SJCRH30 (cell line): ENCODE measurements around the gene CLEC9A. TPM values are rescaled to one million over a fixed set of nuclear protein-coding genes. Genes with fewer than 3 reads are reported as not detected.
A peak's percentile ranks its signal among the peaks of the same experiment; 100 is the strongest.

Source experiments
- DNase-seq, 2 experiments: peaks; one replicate each; pipeline ENCODE4 v3.0.0-alpha.2; 2015 to 2020
- H3K27ac ChIP-seq: fragments of 250-450 bp; sonication (Bioruptor Pico); 2 replicates; pipeline ENCODE4 v1.5.1; 2020; ENCODE audit warnings: mild to moderate bottlenecking, moderate library complexity
- H3K27me3 ChIP-seq: fragments of 250-450 bp; sonication (Bioruptor Pico); 2 replicates; pipeline ENCODE4 v1.5.1; 2020; ENCODE audit warnings: mild to moderate bottlenecking, moderate library complexity
- H3K36me3 ChIP-seq: fragments of 250-450 bp; sonication (Bioruptor Pico); 2 replicates; pipeline ENCODE4 v1.5.1; 2020; ENCODE audit warnings: mild to moderate bottlenecking, moderate library complexity
- H3K4me1 ChIP-seq: fragments of 250-450 bp; sonication (Bioruptor Pico); 2 replicates; pipeline ENCODE4 v1.5.1; 2020; ENCODE audit warnings: mild to moderate bottlenecking, moderate library complexity
- H3K4me3 ChIP-seq: fragments of 250-450 bp; sonication (Bioruptor Pico); 2 replicates; pipeline ENCODE4 v1.5.1; 2020; ENCODE audit warnings: mild to moderate bottlenecking, moderate library complexity
- H3K9me3 ChIP-seq: fragments of 250-450 bp; sonication (Bioruptor Pico); replicated peaks from 2 replicates; pipeline ENCODE4 v1.5.1; 2020; ENCODE audit warnings: mild to moderate bottlenecking, moderate library complexity
- total RNA-seq: library from RNA; depleted of rRNA; stranded (reverse); fragments of >200 nt; shearing (Covaris generic); gene quantifications from 2 replicates; pipeline ENCODE4 v1.2.3, GENCODE V29; 2014

The CLEC9A gene
- total RNA-seq, 1 experiment from 2014 or later, result not detected

DNA sequence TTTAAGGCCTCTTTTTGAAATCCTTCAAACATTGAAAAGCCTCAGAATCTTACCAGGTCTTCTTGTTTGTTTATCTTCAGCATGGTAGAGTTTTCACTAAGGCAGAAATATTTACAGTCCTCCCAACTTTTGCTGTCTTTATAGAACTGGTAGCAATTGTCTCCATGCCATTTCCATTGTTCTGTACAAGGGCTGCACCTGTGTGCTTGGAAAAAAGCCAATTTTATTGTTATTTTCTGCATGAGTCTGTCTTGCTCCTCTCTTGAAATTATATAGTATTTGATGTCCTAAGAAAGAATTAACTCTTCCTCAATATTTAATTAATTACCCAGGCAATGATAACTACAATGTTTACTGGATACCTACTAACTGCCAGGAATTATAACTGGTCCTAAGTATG, 45.0 kb downstream of the CLEC9A start:
- Histone ChIP-seq H3K4me3 (no peak overlapping the region), H3K9me3 (no peaks in the 10 kb centered on the region), H3K27me3 (peaks cover 2% of the 10 kb centered on the region; the same call in 1 of the 2 replicates), H3K27ac (no peak overlapping the region), H3K36me3 (no peaks in the 10 kb centered on the region), H3K4me1 (no peaks in the 10 kb centered on the region)
- no peak for DNase-seq

DNA sequence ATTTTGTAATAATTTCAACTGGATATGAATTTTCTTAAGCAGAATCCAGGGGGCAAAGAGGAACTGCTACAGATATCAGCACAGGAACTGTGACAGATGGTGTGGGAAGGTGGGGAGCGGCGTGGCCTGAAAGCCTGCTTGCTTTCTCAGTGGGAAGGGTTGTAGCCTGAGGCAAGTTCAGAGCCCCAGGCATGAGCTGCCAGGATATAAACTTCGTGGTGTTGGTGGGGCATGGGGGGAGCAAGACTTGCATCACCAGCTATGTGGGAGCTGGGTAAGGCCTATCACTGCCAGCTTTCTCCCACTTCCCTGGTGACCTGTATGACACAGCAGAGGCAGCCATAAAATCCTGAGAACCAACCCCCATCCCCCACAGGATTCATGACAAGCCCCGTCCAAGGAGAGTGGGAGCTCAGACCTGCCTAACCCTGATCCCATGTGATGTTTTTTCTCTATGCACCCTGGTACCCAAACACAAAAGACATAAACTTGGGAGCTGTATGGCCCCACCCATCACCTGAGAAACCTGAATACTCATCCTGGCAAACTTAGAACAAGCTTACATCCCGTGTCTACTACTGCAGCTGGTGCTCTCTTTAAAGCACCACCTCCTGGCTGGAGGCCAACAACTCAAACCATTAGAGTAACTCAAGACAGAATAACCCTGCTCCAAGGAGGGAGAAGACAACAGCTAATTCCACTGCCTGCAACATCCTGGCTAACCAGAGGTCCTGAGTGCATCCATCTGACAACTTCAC, 51.8 kb downstream of the CLEC9A start:
- Histone ChIP-seq H3K27ac (no peak overlapping the region), H3K9me3 (no peaks in the 10 kb centered on the region), H3K4me1 (no peaks in the 10 kb centered on the region), H3K4me3 (no peak overlapping the region), H3K27me3 (no peaks in the 10 kb centered on the region), H3K36me3 (no peaks in the 10 kb centered on the region)
- no peak for DNase-seq

DNA sequence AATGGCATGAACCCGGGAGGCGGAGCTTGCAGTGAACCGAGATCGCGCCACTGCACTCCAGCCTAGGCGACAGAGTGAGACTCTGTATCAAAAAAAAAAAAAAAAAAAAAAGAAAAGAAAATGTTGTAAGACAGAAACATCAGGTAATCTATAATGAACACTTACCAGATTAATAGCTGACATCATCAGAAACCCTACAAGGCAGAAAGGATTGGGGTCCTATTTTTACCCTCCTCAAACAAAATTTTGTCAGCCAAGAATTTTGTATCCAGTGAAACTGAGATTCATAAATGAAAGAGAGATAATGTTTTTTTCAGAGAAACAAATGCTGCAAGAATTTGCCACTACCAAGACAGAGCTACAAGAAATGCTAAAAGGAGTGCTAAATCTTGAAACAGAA, 54.3 kb downstream of the CLEC9A start:
- H3K4me3 ChIP-seq, result no peak overlapping the region
- no peak overlapping the region for H3K27ac ChIP-seq
- H3K9me3 ChIP-seq, result no peaks in the 10 kb centered on the region
- H3K4me1 ChIP-seq, result no peaks in the 10 kb centered on the region
- H3K36me3 ChIP-seq, result no peaks in the 10 kb centered on the region
- no peak for DNase-seq
- H3K27me3 ChIP-seq, result no peaks in the 10 kb centered on the region

DNA sequence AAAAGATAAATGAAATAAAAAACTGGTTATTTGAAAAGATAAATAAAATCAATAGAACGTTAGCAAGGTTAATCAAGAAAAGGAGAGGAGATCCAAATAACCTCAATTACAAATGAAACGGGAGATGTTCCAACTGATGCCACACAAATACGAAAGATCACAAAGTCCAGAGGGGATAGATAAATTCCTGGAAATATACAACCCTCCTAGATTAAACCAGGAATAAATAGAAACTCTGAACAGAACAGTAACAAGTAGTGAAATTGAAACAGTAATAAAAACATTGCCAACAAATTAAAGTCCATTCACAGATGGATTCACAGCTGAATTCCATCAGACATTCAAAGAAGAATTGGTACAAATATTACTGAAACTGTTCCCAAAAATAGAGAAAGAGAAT, 55.9 kb downstream of the CLEC9A start:
- Histone ChIP-seq H3K9me3 (no peaks in the 10 kb centered on the region), H3K4me1 (no peaks in the 10 kb centered on the region), H3K27me3 (no peaks in the 10 kb centered on the region), H3K27ac (no peak overlapping the region), H3K4me3 (no peak overlapping the region), H3K36me3 (no peaks in the 10 kb centered on the region)
- DNase-seq, result no peak

DNA sequence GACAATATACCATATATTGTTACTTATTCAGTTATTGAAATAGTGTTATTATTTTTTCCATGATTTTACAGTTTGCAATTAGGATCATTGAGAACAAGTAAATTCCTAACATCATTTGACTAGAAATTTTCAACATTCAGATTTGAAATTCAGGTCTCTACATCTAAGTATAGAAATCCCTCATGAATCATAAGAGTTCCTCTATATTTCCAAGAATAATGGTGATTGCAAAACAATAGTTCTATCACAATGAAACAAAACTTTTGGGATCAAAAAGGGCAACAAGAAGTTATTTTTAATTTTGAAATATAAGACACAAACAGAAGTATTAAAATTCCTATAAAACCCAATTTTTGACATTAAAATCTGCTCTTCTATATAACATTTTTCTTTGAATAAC, 57.5 kb downstream of the CLEC9A start:
- no peak overlapping the region for H3K27ac ChIP-seq
- no peaks in the 10 kb centered on the region for H3K36me3 ChIP-seq
- H3K4me1 ChIP-seq, result no peaks in the 10 kb centered on the region
- H3K4me3 ChIP-seq, result no peak overlapping the region
- DNase-seq, result no peak
- no peaks in the 10 kb centered on the region for H3K9me3 ChIP-seq
- H3K27me3 ChIP-seq, result no peaks in the 10 kb centered on the region

DNA sequence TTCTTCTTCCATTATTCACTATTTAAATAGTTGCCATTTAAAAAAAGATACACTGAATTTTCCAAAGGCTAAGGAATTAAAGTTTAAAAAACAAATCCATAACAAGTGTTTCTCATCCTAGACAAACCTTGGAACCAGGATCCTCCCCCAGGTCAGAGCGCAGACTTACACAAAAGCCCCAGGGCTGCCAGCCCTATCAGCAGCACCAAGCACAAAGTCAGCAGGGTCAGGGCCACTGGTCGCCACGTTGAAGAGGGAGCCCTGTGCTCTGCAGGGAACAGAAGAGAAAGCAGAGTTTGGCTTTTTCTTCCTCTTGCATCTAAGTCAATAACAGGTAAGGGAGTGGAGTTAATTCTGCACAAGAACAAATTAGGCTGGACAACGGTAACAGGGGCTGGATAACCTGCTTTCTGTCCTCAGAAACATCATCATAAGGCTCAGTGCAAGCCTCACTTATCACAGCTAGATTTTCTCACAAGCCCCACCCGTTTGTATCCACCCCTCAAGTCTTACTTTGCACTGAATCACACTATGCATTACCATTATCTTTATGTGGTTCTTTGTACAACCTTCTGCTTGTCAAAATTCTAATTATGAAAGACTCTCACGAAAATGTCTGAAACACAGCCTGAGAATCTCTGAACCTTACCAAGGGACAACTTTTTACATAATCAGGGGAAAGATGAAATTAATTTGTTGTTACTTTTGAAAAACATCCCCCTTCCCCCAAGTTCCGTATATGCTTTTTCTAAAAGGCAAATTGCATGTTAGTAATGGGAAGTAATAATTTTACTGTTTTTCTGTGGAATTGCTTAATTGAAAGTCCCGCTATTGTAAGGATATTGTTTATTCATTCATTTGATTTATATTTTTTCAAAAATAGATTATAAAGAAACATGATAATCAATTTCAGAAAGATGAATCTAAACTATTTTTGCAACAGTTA, 58.7 kb downstream of the CLEC9A start:
- H3K4me3 ChIP-seq, result no peak overlapping the region
- no peaks in the 10 kb centered on the region for H3K4me1 ChIP-seq
- no peaks in the 10 kb centered on the region for H3K9me3 ChIP-seq
- DNase-seq, result no peak
- H3K27ac ChIP-seq, result no peak overlapping the region
- no peaks in the 10 kb centered on the region for H3K27me3 ChIP-seq
- no peaks in the 10 kb centered on the region for H3K36me3 ChIP-seq

- Histone ChIP-seq H3K27me3 (no peaks in the 10 kb centered on the region; the same call in 1 of the 2 replicates), H3K36me3 (no peaks in the 10 kb centered on the region), H3K4me1 (no peaks in the 10 kb centered on the region), H3K9me3 (no peaks in the 10 kb centered on the region), H3K4me3 (no peak overlapping the region), H3K27ac (no peak overlapping the region)
- no peak for DNase-seq
Observed at GRCh38 chr12:10094646-10095395, 64.3 kb downstream of the CLEC9A start.

- H3K27me3 ChIP-seq, result no peaks in the 10 kb centered on the region; the same call in 1 of the 2 replicates
- no peaks in the 10 kb centered on the region for H3K4me1 ChIP-seq
- H3K4me3 ChIP-seq, result no peak overlapping the region
- H3K9me3 ChIP-seq, result no peaks in the 10 kb centered on the region
- no peak for DNase-seq
- H3K36me3 ChIP-seq, result no peaks in the 10 kb centered on the region
- no peak overlapping the region for H3K27ac ChIP-seq
Observed at GRCh38 chr12:10095971-10096370, 65.5 kb downstream of the CLEC9A start.

GRCh38 chr12:10097521-10097920, 67.0 kb downstream of the CLEC9A start:
- Histone ChIP-seq H3K4me1 (no peaks in the 10 kb centered on the region), H3K4me3 (no peak overlapping the region), H3K27me3 (no peaks in the 10 kb centered on the region; the same call in 1 of the 2 replicates), H3K9me3 (no peaks in the 10 kb centered on the region), H3K36me3 (no peaks in the 10 kb centered on the region), H3K27ac (no peak overlapping the region)
- DNase-seq, result no peak

- no peaks in the 10 kb centered on the region for H3K9me3 ChIP-seq
- H3K36me3 ChIP-seq, result no peaks in the 10 kb centered on the region
- H3K27me3 ChIP-seq, result no peaks in the 10 kb centered on the region; the same call in 1 of the 2 replicates
- no peak for DNase-seq
- H3K4me1 ChIP-seq, result no peaks in the 10 kb centered on the region
- H3K27ac ChIP-seq, result no peak within 1 kb of the TSS
- no peak within 1 kb of the TSS for H3K4me3 ChIP-seq
Observed at GRCh38 chr12:10098791-10099190, 68.3 kb downstream of the CLEC9A start, which contains the start of gene CLEC1A. TSS of gene CLEC1A (minus strand) at chr12:10098985. CDS start at chr12:10098922, 63 bp downstream.

DNA sequence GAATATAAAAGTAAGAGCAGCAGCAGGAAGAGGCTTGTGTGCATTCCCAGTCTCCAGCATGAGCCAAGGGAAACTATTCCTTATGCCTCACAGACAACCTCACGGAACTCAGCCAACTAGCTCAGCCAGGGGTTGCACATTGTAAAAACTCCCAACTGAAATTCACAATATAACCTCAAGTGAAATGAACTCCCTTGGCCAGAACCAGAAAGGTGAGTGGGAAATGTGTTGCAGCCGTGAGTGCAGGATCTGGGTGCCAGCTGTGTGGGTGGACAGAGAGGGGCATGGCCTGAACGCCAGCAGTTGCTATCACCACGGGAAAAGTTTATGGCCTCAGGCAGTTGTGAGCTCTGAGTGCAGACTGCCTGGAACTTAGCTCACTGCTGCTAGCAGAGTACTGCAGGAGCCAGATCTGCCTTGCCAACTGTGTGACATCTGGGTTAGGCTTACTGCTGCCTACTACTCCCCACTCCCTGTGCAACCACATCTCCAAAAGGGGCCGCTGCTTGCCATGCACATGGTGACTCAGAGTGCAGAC, 70.6 kb downstream of the CLEC9A start:
- Histone ChIP-seq H3K36me3 (no peaks in the 10 kb centered on the region), H3K27ac (no peak overlapping the region), H3K4me1 (no peaks in the 10 kb centered on the region), H3K9me3 (no peaks in the 10 kb centered on the region), H3K4me3 (no peak overlapping the region), H3K27me3 (no peaks in the 10 kb centered on the region; the same call in 1 of the 2 replicates)
- DNase-seq, result peak; percentile 3 to 20

- Histone ChIP-seq H3K9me3 (no peaks in the 10 kb centered on the region), H3K4me3 (no peak overlapping the region), H3K27me3 (no peaks in the 10 kb centered on the region; the same call in 1 of the 2 replicates), H3K4me1 (no peaks in the 10 kb centered on the region), H3K36me3 (no peaks in the 10 kb centered on the region), H3K27ac (no peak overlapping the region)
- no peak for DNase-seq
Observed at GRCh38 chr12:10101648-10102220, 71.3 kb downstream of the CLEC9A start.

DNA sequence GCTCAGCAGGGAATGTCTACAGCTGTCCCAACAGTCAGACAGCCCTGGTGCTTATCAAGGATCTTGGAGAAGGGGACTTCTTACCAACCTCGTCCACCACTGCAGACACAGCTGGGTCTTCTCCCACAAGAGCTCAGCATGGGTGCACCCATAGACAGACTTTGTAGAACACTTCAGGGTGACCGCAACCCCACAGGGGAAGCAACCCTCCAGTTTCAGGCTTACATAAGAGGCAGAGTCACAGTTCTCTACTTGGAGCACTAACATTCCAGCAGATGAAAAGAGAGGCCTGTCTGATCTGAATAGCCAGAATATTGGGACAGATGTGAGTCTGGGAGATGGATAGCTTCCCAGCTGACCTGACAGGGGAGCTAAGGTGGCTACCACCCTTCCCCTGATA, 71.8 kb downstream of the CLEC9A start:
- Histone ChIP-seq H3K4me3 (no peak overlapping the region), H3K27ac (no peak overlapping the region), H3K36me3 (no peaks in the 10 kb centered on the region), H3K9me3 (no peaks in the 10 kb centered on the region), H3K27me3 (no peaks in the 10 kb centered on the region), H3K4me1 (no peaks in the 10 kb centered on the region)
- no peak for DNase-seq

DNA sequence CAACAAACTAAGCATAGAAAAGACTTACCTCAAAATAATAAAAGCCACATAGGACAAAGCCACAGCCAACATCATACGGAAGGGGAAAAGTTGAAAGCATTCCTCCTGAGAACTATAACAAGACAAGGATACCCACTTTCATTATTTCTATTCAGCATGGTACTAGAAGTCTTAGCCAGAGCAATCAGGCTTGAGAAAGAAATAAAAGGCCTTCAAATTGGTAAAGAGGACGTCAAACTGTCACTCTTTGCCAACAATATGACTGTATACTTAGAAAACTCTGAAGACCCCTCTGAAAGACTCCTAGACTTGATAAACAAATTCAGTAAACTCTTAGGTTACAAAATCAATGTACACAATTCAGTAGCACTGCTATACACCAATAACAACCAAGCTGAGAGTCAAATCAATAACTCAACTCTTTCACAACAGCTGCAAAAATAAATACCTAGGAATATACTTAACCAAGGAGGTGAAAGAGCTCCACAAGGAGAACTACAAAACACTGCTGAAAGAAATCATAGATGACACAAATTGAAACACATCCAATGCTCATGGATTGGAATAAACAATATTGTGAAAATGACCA, 79.9 kb downstream of the CLEC9A start:
- Histone ChIP-seq H3K4me3 (no peak overlapping the region), H3K4me1 (no peaks in the 10 kb centered on the region), H3K9me3 (no peaks in the 10 kb centered on the region), H3K27ac (no peak overlapping the region), H3K27me3 (no peaks in the 10 kb centered on the region), H3K36me3 (no peaks in the 10 kb centered on the region)
- no peak for DNase-seq
